Gastrocnemius medialis (tissue), 4 donors: ENCODE measurements around the gene CSNK1G1. TPM values are rescaled to one million over a fixed set of nuclear protein-coding genes. Genes with fewer than 3 reads are reported as not detected.

ENCODE experiments used
- ATAC-seq, 2 donors: fragments of 150-250 bp; one replicate each; pipeline ENCODE4 v1.9.1; 2016
- DNase-seq, 2 donors: peaks; one replicate each; pipeline ENCODE4 v3.0.0-alpha.2; 2019
- H3K27ac ChIP-seq, 4 donors: fragments of 200-600 bp; sonication (generic); 1 replicate in 1 of 4; 2 replicates in 3 of 4; pipeline ENCODE4 v1.5.1; 2016 to 2018; ENCODE audit warnings: mild to moderate bottlenecking in 2 of 4, moderate library complexity in 1 of 4
- H3K27me3 ChIP-seq, 3 donors: fragments of 200-600 bp; sonication (generic) in 2 of 3; 1 replicate in 1 of 3; 2 replicates in 2 of 3; pipeline versions ENCODE4 v1.5.1 to v1.6.0; 2016 to 2019; ENCODE audit warnings: mild to moderate bottlenecking in 1 of 3, moderate library complexity in 1 of 3
- H3K36me3 ChIP-seq, 2 donors: fragments of 200-600 bp; sonication (generic) in 1 of 2; one replicate each; pipeline ENCODE4 v1.5.1; 2017 to 2018
- H3K4me1 ChIP-seq, 2 donors: fragments of 200-600 bp; sonication (generic) in 1 of 2; one replicate each; pipeline ENCODE4 v1.5.1; 2016 to 2017; ENCODE audit warnings: mild to moderate bottlenecking in 2 of 2
- H3K4me3 ChIP-seq, 4 donors: fragments of 200-600 bp; sonication (generic) in 3 of 4; 1 replicate in 1 of 4; 2 replicates in 3 of 4; pipeline ENCODE4 v1.5.1; 2016 to 2019; ENCODE audit warnings: mild to moderate bottlenecking in 2 of 4
- H3K9me3 ChIP-seq, 3 donors: fragments of 200-600 bp; sonication (generic) in 2 of 3; 1 replicate in 1 of 3; 2 replicates in 2 of 3; pipeline ENCODE4 v1.5.1; 2016 to 2019
- POLR2A ChIP-seq, 2 donors: fragments of 450-650 bp; IDR thresholded peaks; one replicate each; pipeline ENCODE4 v1.6.1; 2017; ENCODE audit warnings: antibody characterized with exemption in 2 of 2, mild to moderate bottlenecking in 2 of 2, moderate library complexity in 2 of 2
- in situ Hi-C, 4 donors: fragments of 200-750 bp; cut with MboI; loops; one replicate each; pipeline versions ENCODE4 v1.15.0 to v1.8.0; 2017; ENCODE audit warnings: low sequenced_read_pairs in 4 of 4
- intact Hi-C: fragments of 100-400 bp; cut with DNase I; formaldehyde crosslinking; loops from one replicate; pipeline ENCODE4 v1.15.1; 2023; ENCODE audit warnings: low total_unique reads
- total RNA-seq, 4 donors: library from RNA; depleted of rRNA; stranded (reverse); fragments of >200 nt; gene quantifications; one replicate each; pipeline versions ENCODE4 v1.1.0 to v1.2.3, GENCODE V29; 2016
- TF ChIP-seq, protein P1 (sequence below), 5 experiments: fragments of 450-650 bp in 3 of 5; fragments of 200-600 bp in 2 of 5; sonication (generic) in 2 of 5; IDR thresholded peaks in 4 of 5; conservative IDR thresholded peaks in 1 of 5; 1 replicate in 4 of 5; 2 replicates in 1 of 5; pipeline ENCODE4 v1.5.1; 2016 to 2019; ENCODE audit warnings: antibody characterized with exemption in 5 of 5, mild to moderate bottlenecking in 3 of 5, moderate library complexity in 3 of 5

CSNK1G1 gene
- total RNA-seq, 4 donors from 2014 or later, result 5.3 to 26.6 (median 6.5) TPM

- intact Hi-C loops (no loop called here), in situ Hi-C loops (no loop called here)
- Histone ChIP-seq H3K4me1 (peaks cover 7 to 8% of the 10 kb centered on the region in 2 donors), H3K4me3 (no peak overlapping the region), H3K9me3 (no peaks in the 10 kb centered on the region), H3K36me3 (peaks cover 0 to 7% of the 10 kb centered on the region in 2 donors), H3K27me3 (no peaks in the 10 kb centered on the region), H3K27ac (peak overlapping the region; percentile 27 to 61 (median 40))
- TF ChIP-seq, protein P1, sequence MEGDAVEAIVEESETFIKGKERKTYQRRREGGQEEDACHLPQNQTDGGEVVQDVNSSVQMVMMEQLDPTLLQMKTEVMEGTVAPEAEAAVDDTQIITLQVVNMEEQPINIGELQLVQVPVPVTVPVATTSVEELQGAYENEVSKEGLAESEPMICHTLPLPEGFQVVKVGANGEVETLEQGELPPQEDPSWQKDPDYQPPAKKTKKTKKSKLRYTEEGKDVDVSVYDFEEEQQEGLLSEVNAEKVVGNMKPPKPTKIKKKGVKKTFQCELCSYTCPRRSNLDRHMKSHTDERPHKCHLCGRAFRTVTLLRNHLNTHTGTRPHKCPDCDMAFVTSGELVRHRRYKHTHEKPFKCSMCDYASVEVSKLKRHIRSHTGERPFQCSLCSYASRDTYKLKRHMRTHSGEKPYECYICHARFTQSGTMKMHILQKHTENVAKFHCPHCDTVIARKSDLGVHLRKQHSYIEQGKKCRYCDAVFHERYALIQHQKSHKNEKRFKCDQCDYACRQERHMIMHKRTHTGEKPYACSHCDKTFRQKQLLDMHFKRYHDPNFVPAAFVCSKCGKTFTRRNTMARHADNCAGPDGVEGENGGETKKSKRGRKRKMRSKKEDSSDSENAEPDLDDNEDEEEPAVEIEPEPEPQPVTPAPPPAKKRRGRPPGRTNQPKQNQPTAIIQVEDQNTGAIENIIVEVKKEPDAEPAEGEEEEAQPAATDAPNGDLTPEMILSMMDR (IDR thresholded peaks at IDR 0.05 in 4 of 5, conservative IDR thresholded peaks at IDR 0.05 in 1 of 5), result no peak
- TF ChIP-seq POLR2A (IDR thresholded peaks at IDR 0.05), result no peak
- DNase-seq, result no peak
- peak; percentile 82 to 92 for ATAC-seq
These were observed 107.9 kb downstream of the CSNK1G1 start for GRCh38 chr15:64247906-64248541.

GRCh38 chr15:64247535-64247905 is 108.5 kb downstream of the CSNK1G1 start:
- H3K36me3 ChIP-seq, result peaks cover 0 to 7% of the 10 kb centered on the region in 2 donors
- no peak overlapping the region for H3K4me3 ChIP-seq
- peaks cover 7 to 8% of the 10 kb centered on the region in 2 donors for H3K4me1 ChIP-seq
- TF ChIP-seq, protein P1 (IDR thresholded peaks at IDR 0.05 in 4 of 5, conservative IDR thresholded peaks at IDR 0.05 in 1 of 5), result no peak
- TF ChIP-seq POLR2A (IDR thresholded peaks at IDR 0.05), result no peak
- in situ Hi-C loops (no loop called here), intact Hi-C loops (no loop called here)
- DNase-seq (no peak), ATAC-seq (no peak)
- H3K27ac ChIP-seq, result peak overlapping the region in 3 of 4 donors; percentile 27 to 61 (median 44)
- H3K27me3 ChIP-seq, result no peaks in the 10 kb centered on the region
- H3K9me3 ChIP-seq, result no peaks in the 10 kb centered on the region

- no peaks in the 10 kb centered on the region for H3K27me3 ChIP-seq
- in situ Hi-C loops, result no loop called here
- H3K36me3 ChIP-seq, result peaks cover 0 to 7% of the 10 kb centered on the region in 2 donors
- no peak for TF ChIP-seq POLR2A (IDR thresholded peaks at IDR 0.05)
- TF ChIP-seq, protein P1 (IDR thresholded peaks at IDR 0.05 in 4 of 5, conservative IDR thresholded peaks at IDR 0.05 in 1 of 5), result no peak
- intact Hi-C loops, result no loop called here
- no peak for ATAC-seq
- H3K9me3 ChIP-seq, result no peaks in the 10 kb centered on the region
- H3K4me1 ChIP-seq, result peaks cover 6 to 7% of the 10 kb centered on the region in 2 donors
- H3K4me3 ChIP-seq, result no peak overlapping the region
- H3K27ac ChIP-seq, result peak overlapping the region in 1 of 4 donors; percentile 61
- DNase-seq, result no peak
These were observed 109.4 kb downstream of the CSNK1G1 start for GRCh38 chr15:64246364-64247189.

- TF ChIP-seq, protein P1 (IDR thresholded peaks at IDR 0.05 in 4 of 5, conservative IDR thresholded peaks at IDR 0.05 in 1 of 5), result no peak
- TF ChIP-seq POLR2A (IDR thresholded peaks at IDR 0.05), result no peak
- in situ Hi-C loops, result no loop called here
- no peak for DNase-seq
These were observed 110.6 kb downstream of the CSNK1G1 start for GRCh38 chr15:64245405-64245804.

More at GRCh38 chr15:64245405-64245804, 110.6 kb downstream of the CSNK1G1 start:
- intact Hi-C loops, result no loop called here
- Histone ChIP-seq H3K27ac (no peak overlapping the region), H3K27me3 (no peaks in the 10 kb centered on the region), H3K4me1 (peaks cover 5 to 7% of the 10 kb centered on the region in 2 donors), H3K9me3 (no peaks in the 10 kb centered on the region), H3K4me3 (no peak overlapping the region), H3K36me3 (no peaks in the 10 kb centered on the region)
- no peak for ATAC-seq
